HG02981 (cell line): ENCODE measurements around the gene KIF6.
"Not testable (repeated sequence)": the region's sequence is repeated elsewhere in the genome, so short reads cannot be mapped to it uniquely, and the experiment has no call there.

ENCODE experiments used
- ATAC-seq: cut with Tn5 transposase; IDR thresholded peaks from one replicate; pipeline ENCODE4 v1.9.1; 2021; ENCODE audit warnings: mild to moderate bottlenecking, moderate library complexity; ENCODE audit not compliant: unreplicated experiment

KIF6 gene

GRCh38 chr6:39298061-39298460, 427.1 kb downstream of the KIF6 start:
- ATAC-seq = no peak

- ATAC-seq = no peak
Observed at GRCh38 chr6:39296745-39297640, 428.2 kb downstream of the KIF6 start.

GRCh38 chr6:39295611-39296011, 429.6 kb downstream of the KIF6 start:
- ATAC-seq = no peak

GRCh38 chr6:39294899-39295298, 430.3 kb downstream of the KIF6 start:
- no peak for ATAC-seq

- ATAC-seq = no peak
Observed at GRCh38 chr6:39294133-39294532, 431.1 kb downstream of the KIF6 start.

- no peak for ATAC-seq
Observed at GRCh38 chr6:39292637-39293036, 432.6 kb downstream of the KIF6 start.

GRCh38 chr6:39289490-39289889, 435.7 kb downstream of the KIF6 start:
- ATAC-seq = no peak

GRCh38 chr6:39287601-39288000, 437.6 kb downstream of the KIF6 start:
- no peak for ATAC-seq

GRCh38 chr6:39286596-39286995, 438.6 kb downstream of the KIF6 start:
- ATAC-seq = not testable (repeated sequence)

- ATAC-seq = no peak
Observed at GRCh38 chr6:39282774-39283173, 442.4 kb downstream of the KIF6 start.

- ATAC-seq = no peak
Observed at GRCh38 chr6:39281312-39281980, 443.8 kb downstream of the KIF6 start.

GRCh38 chr6:39280247-39280731, 444.9 kb downstream of the KIF6 start:
- no peak for ATAC-seq
